ENCODE measurements around the gene TSGA10.
"Not testable (repeated sequence)": the region's sequence is repeated elsewhere in the genome, so short reads cannot be mapped to it uniquely, and the experiment has no call there.

TSGA10 gene

DNA sequence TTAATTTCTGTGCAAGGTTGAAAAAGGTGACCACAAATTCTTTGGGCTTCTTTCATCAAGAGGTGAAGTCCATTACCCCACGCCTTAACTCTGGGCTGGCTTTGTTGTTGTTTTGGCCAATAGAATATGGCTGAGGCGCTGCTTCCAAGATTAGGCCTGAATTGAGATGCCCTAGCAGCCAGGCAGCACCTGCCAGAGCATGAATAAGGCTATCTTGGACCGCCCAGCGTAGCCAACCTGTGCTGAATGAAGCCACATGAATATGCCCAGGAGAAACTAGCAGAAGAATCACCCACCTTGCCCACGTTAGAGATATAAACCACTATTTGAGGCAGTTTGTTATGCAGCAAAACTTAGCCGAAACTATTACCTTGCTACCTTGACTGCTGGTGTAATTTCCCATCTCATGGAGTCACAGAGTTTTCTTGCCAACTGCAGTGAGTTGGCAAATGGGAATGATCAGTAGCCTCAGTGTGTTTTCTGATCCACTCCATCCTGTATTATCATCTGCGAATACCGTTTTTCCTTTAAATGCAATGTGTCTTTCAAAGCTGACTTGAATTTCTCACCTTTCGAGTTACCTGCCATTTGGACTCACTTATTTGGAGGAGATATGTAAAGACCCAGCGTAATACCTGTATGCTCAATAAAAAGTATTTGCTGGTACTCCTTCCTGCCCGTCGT lies 679 bp downstream of the TSGA10 start:
- no peak for DNase-seq

DNA sequence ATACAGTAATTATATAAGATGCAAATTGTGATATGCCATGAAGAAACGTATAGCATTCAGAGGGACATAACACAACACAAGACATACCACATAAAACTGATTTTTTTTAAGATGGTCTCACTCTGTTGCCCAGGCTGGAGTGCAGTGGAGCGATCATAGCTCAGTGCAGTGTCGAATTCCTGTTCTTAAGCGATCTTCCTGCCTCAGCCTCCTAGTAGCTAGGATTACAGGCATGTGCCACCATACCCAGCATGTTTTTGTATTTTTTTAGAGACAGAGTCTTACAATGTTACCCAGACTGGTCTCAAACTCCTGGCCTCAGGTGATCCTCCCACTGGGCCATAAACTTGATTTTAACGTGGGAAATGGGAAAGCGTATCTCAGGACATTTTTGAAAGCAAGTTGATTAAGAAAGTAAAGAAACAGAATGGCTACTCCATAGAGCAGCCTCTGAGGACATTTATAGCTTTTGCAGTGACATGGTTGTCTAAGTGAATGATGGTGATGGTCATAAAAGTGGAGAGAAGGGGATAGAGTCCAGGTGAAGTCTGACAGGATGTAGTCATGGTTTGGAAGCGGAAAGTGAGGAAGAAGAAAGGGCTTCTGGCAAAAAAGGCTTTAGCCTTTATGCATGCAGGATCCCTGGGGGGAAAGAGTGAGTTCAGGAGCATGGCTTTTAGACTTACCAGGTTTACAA lies 2.4 kb downstream of the TSGA10 start:
- no peak for DNase-seq

DNA sequence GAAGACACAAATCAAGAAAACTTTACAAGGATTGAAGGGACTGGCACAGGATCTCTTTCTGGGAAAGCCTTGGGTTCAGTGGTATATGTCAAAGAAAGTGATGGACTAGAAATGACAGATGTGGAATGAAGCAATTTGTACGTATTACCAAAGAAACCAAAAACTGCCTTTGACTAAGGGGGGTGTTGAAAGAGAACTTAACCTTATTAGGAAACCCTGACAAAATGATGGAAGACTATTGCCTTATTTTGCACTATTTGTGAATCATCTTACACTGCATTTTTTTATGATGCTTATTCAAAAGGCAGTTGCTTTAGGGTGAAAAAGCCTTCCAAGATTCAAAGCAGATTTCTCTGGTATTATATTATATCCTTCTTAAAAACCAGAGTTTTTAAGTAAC lies 4.0 kb downstream of the TSGA10 start:
- no peak for DNase-seq

DNA sequence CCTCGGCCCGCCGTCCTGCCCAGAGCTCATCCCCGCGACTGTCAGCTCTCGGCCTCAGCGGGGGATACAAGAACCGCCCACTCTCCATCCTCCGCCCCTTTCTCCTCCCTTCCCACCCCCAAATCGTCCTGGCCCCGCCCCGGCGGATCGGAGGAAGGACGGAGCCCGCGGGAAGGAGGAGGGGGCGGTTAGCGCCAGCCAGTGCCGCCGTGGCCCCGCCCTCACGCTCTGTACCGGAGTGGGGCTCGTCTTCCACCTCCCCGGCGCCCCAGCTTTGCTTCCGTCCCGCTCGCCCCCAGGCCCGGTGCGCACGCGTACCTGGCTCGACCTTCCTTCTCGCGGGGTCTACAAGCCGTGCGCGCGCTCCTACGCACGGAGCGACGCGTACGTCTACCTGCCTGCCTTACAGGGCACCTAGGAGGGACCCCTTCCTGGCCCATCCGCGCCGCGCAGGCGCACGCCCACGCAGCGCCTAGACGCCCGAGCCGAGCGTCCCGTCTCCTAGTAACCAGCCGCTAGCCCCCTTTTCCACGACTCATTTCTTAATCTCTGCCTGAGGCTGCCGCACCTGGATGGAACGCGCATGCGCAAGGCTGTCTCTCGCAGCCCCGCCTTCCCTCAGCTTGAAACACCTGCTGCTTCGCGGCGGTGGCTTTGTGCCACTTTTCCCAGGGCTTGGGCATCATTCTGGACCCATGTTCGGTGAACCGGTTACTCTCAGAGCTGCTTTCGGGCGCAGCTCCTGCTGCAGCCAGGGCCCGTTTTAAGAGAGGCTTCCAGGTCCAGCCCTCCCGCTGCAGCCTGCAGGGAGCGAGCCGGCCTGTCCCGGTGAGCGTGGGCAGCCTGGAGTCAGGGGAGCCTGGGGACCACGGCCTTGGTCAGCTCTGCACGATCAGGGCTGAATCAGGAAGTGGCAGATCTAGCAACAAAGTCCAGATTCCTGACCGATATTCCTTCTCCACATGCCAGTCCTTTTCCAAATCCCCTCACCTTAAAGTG lies 13.3 kb downstream of the TSGA10 start, which contains the start of gene C2orf15:
Gene C2orf15 (plus strand): TSS at position 598 of the 999 bp plus-strand sequence. CDS start 8,852 bp downstream, outside the sequence.
- peak; percentile 95 for DNase-seq

DNA sequence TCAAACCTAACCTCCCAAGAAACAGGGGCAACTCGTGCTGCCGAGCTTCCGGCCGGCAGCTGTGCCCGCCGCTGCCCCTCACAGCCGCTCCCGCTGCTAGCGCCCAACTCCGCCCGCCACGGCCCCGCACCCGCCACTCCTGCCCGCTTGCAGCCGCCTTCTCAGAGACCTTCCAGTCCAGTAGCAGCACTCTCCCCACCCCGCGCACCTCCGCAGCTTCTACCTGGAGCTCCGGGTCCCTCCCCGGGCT lies 14.0 kb downstream of the TSGA10 start:
- no peak for DNase-seq

DNA sequence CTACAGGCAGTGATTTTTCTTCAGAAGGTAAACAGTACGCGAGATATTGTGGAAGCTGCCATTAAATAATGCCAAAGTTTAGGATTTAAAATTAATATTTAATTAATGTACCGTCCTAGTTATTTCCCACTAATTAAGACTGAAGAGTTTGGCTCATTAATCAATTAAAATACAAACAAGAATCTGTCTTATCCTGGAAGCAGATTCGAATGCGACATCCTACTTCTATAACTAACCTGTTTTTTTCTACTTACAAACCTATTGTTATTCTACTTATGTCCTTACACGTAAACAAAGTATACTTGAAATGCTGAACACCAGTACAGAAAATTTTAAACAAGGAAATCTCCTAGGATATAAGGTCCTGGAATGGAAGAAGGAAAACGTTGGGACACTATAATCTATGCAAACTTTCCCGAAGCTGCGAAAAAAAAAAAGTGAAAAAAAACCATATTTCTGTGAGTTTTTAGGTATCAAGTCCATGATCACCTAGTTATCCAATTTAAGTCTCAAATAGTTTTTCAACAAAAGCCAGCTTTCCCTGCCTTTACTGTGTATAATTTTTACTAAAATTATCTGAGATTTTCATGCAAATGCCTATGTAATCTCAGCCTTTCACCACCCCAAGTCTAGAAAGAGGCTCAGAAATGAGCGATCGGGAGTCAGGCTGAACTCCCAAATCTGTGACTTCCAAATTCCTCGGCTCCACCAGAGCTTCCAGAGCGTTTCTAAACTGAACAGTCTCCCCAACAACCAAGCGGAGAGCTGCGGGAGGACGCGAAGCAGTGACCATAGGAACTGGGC lies 14.5 kb downstream of the TSGA10 start:
- no peak for DNase-seq

DNA sequence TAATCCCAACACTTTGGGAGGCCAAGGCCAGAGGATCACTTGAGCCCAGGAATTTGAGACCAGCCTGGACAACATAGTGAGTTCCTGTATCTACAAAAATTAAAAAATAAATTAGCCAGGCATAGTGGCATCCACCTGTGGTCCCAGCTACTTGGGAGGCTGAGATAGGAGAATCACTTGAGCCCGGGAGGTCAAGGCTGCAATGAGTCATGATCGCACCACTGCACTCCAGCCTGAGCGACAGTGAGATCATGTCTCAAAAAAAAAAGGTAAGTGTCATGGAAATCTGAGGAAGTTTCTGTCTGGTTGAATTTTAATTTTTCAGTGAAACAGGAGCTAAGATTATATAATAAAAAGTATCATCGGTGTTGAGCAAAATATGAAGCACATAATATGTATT lies 15.7 kb downstream of the TSGA10 start:
- DNase-seq: no peak

DNA sequence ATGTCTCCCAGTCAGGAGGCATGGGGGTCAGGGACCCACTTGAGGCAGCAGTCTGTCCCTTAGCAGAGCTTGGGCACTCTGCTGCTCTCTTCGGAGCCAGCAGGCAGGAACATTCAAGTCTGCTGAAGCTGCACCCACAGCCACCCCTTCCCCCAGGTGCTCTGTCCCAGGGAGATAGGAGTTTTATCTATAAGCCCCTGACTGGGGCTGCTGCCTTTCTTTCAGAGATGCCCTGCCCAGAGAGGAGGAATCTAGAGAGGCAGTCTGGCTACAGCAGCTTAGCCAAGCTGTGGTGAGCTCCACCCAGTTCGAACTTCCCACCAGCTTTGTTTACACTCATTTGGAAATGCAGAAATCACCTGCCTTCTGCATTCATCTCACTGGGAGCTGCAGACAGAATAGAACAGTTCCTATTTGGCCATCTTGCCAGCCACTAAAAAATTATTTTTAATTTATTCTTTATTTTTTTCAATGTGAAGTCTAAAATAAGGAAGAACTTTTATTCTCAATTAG lies 19.6 kb downstream of the TSGA10 start:
- not testable (repeated sequence) for DNase-seq

DNA sequence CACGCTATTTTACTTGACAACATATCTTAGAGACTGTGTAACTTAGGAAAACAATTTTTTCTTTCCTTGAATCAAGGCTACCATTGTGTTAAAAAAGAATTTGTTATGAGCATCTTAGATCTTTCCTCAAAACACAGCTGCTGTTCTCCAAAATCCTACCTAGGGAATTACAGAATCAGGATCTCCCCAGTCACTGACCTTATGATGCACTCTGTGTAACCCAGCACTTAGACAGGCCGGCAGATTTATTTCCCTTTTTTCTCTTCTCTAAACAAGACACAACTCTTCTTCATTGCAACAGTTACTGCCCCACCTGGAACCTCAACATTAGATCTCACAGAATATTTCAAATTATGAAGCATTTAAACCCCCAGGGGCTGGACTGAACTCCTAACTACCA lies 26.8 kb downstream of the TSGA10 start:
- DNase-seq: no peak

DNA sequence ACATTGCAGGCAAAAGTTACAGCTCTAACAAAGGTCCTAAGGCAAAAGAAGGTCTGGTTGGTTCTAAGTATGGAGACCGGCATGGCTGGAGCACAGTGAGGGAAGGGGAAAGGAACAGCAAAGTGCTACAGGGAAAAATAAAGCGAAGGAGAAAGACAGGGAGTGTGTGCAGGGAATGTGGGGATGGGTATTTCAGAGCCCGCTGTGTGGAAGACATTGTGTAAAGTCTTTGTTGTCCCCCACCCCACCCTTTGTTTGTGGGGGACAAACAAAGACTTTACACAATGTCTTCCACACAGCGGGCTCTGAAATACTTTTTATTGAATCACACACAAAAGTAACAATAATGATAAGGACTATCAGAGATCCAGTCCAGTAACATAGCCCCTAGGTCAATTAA lies 42.1 kb downstream of the TSGA10 start:
- DNase-seq: no peak

DNA sequence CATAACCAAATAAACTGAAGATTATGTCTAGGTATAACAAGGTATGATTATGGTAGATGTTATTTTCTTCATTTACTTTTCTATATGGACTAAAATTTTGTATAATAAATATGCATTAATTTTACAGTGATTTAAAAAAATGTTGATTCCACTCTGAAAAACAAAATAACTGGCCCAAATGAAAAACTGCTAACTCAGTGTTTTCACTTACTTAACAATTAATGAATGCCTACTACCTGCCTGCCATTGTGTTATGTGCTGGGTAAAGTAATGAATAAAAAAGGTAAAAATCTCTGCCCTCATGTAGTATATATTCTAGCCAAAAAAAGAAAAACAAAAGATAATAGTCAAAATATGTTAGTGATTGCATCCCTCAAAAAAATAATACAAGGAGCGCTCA lies 42.8 kb downstream of the TSGA10 start:
- no peak for DNase-seq

DNA sequence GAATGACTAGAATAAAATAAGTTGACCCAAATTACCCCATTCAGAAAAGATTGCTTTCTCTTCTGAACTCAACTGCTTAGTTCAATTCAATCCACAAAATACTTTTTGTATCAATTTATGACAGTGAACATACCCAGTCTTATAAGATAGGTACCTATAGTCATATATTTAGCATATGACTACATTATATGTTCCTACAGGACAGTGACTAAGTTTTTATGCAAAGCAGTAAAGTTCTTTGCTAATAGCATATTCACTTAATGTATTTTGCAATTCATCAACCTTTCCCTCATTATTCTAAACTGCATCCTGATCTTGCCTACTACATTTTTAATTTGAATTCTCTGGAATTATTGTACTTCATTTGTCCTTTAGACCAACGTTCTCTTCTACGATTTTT lies 43.5 kb downstream of the TSGA10 start:
- DNase-seq: no peak

DNA sequence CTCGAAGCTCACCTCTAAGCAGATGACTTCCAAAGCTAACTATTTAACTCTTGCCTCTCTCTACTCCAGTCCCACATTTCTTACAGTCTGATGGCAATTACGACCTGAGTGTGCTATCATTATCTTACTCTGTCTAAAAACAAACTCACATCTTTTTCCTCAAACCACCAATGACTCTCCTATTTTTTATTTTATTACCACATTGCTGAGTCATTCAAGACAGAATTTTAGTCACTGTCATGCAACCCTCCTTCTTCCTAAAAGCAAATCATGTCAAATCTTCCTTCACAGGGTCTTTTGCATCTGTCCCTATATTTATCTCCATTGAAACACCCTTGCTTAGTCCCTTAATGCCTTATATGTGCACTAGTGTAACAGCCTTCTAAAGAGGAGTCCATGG lies 47.8 kb downstream of the TSGA10 start:
- DNase-seq: no peak

DNA sequence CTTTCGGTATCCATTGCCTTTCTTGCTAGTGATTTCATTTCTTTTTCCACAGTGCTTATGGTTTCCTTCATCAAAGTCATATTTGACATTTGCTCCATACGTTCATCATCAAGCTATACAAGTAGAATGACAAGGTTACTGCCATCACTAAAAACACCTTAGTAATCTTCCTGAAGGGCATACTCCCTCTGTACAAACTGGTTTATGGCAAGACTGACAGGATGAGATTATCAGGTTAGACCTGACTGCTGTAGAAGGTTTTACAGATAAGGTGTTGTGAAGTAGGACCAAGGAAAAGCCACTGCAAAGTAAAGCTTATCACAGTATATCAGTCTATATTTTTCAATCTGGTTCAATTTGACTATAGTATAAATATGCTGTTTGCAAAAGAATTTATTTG lies 50.7 kb downstream of the TSGA10 start:
- no peak for DNase-seq

DNA sequence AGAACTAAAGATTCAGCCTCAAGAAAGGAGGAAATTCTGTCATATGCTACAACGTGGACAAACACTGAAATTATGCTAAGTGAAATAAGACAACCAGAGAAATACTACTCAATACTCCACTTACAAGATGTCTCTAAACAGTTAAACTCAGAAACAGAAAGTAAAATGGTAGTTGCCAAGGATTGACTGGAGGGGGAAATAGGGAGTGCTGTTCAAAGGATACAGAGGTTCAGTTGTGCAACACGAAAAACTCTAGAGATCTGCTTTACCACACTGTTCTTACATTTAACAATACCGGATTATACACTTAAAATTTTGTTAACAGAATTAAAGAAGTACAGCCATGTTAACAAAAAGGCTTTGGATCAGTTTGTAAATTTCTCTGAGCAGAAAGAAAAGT lies 53.0 kb downstream of the TSGA10 start:
- DNase-seq: no peak

DNA sequence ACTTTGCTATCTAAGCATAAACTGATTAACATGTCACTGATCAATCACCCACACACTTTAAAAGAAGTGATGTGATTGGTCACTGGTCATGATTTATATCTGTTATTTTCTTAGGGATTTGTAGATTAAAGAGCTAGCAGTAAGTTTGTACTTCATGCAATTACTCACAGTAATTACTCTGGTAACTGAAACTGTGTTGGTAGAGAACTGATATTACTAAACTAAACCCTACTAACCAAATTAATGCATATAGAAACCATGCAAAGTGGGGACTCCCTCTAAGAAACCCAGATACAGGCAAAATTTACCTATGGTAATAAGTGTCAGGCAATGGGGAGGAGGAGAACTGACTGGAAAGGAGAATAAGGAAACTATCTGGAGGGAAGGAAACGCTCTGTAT lies 58.0 kb downstream of the TSGA10 start:
- no peak for DNase-seq

DNA sequence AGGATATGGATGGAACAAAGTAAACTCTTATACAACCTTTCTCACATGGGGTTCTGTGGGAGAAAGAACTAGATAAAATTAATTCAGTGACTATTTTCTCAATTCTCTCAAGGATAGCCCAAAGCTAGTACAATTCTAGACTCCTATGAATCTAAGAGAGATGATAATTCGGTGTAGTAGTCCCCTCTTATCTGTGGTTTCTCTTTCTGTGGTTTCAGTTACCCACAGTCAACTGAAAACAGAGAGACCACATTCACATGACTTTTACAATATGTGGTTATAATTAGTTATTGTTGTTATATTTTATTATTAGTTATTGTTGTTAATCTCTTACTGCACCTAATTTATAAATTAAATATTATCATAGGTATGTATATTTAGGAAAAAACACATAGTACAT lies 66.7 kb downstream of the TSGA10 start:
- DNase-seq: no peak

DNA sequence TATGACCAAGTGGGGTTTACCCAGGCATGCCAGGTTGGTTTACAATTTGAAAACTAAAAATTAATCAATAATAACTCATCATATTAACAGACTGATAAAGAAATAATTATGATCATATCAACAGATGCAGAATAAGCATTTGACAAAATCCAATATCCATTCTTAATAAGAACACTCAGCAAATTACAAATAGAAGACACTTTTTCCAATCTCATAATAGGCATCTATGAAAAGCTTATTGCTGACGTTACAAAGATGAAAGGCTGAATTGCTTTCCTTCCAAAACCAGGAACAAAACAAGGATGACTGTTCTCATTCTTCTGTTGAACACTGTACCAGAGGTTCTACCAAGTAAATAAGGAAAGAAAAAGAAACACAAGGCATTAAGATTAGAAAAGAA lies 68.4 kb downstream of the TSGA10 start:
- DNase-seq: no peak

DNA sequence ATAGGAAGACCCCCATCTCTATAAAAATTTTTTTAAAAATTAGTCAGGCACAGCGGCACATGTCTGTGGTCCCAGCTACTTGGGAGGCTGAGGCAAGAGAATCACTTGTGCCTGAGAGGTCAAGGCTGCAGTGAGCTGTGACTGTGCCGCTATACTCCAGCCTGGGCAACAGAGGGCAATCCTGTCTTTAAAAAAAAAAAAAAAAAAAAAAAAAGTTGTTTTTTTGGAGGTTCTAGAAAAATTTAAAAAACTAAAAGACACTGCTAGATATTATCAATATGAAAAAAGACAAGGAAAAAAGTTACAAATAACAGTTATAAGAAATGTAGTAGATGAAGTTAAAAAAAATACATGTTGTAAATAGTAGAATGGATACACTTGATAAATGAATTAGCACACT lies 69.3 kb downstream of the TSGA10 start:
- no peak for DNase-seq

DNA sequence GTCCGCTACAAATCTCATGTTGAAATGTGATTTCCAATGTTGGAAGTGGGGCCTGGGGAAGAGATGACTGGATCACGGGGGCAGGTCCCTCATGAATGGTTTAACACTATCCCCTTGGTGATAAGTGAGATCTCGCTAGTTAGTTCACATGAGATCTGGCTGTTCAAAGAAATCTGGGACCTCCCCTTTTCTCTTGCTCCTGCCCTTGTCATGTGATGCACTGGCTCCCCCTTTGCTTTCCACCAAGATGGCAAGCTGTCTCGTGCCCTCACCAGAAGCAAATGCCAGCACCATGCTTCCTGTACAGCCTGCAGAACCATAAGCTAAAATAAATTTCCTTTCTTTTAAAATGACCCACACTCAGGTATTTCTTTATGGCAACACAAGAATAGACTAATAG lies 70.5 kb downstream of the TSGA10 start:
- DNase-seq: no peak

DNA sequence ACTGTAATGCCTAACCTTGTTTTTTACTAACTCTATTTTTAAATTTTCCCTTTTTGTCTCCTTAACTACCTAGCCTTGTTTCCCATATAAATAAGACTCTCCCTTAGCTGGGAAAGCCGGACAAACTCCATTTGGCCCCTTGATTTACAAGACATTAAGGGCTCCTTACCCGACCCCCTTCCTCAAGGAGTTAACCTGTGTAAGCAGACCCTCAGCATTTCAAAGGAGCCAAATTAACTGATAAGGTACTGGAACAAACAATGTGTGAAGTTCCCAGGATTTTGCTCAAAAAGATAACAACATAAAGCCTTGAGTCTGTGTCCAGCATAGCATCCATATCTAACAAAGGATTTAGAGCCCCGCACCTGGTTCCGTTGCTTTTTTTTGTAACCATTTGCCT lies 72.9 kb downstream of the TSGA10 start:
- no peak for DNase-seq

DNA sequence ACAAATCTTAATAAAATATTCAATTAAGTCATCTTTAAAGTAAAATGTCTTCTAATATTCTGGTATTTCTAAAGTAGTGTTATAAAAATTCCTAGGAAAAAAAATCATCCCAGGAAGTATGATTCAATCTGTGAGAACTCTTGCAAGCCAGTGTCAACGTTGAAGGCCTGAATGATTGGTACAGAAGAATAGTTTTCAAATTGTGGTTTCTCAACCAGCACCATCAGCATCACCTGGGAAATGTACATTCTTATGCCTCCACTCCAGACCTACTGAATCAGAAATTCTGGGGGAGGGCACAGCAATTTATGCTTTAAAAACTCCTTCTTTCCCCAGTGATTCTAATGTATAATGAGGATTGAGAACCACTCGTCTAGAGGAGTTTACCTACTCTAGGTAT lies 75.5 kb downstream of the TSGA10 start:
- no peak for DNase-seq

DNA sequence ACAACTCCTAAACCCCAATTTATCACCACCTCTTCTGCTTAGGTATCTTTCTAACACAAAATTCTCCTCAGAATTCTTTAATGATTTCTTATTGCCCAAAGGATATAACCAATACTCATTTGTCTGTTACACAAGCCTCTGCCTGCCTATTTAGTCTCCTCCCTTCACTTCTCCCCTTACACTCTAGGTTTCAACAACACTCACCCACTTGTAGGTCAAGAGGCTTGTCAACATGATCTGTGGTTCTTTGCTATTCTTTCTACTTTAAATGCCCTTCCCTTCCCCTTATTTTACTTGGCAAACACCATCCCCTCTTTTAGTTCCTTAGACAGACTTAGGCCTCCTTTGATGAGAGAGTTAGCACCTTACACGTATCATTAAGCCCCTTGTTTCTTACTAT lies 82.2 kb downstream of the TSGA10 start:
- no peak for DNase-seq
